ENCODE results near the gene INPP4B. TPM values are rescaled to one million over a fixed set of nuclear protein-coding genes. Genes with fewer than 3 reads are reported as not detected.
A peak's percentile ranks its signal among the peaks of the same experiment; 100 is the strongest.

The INPP4B gene
- total RNA-seq, 2 donors from 2014 or later: 18.1 to 19.6 TPM

GRCh38 chr4:142201041-142201440 lies 645.1 kb downstream of the INPP4B start:
- intact Hi-C loops (cut with DNase I, micrococcal nuclease): no loop called here

GRCh38 chr4:142194905-142195304 lies 651.2 kb downstream of the INPP4B start:
- ATAC-seq (no peak), DNase-seq (no peak)
- intact Hi-C loops (cut with DNase I, micrococcal nuclease): no loop called here

More at GRCh38 chr4:142201041-142201440, 645.1 kb downstream of the INPP4B start:
- DNase-seq: no peak
- no peak for ATAC-seq

GRCh38 chr4:142191901-142192300 lies 654.2 kb downstream of the INPP4B start:
- DNase-seq (no peak), ATAC-seq (no peak)
- intact Hi-C loops (cut with DNase I, micrococcal nuclease): no loop called here

GRCh38 chr4:142181021-142181420 lies 665.1 kb downstream of the INPP4B start:
- no peak for DNase-seq
- no peak for ATAC-seq

GRCh38 chr4:142169216-142169615 lies 676.9 kb downstream of the INPP4B start:
- intact Hi-C loops (cut with DNase I, micrococcal nuclease): no loop called here
- no peak for DNase-seq
- ATAC-seq: no peak

More at GRCh38 chr4:142181021-142181420, 665.1 kb downstream of the INPP4B start:
- intact Hi-C loops (cut with DNase I, micrococcal nuclease): no loop called here

GRCh38 chr4:142168181-142168580 lies 677.9 kb downstream of the INPP4B start:
- intact Hi-C loops (cut with DNase I, micrococcal nuclease): no loop called here
- no peak for ATAC-seq
- DNase-seq: no peak

GRCh38 chr4:142164767-142165500 lies 681.2 kb downstream of the INPP4B start:
- DNase-seq (no peak), ATAC-seq (no peak)
- intact Hi-C loops (cut with DNase I, micrococcal nuclease): no loop called here

GRCh38 chr4:142161086-142161485 lies 685.0 kb downstream of the INPP4B start:
- no peak for DNase-seq
- intact Hi-C loops (cut with DNase I, micrococcal nuclease): no loop called here
- peak; percentile 94 for ATAC-seq

- intact Hi-C loops (cut with DNase I, micrococcal nuclease): no loop called here
- DNase-seq (no peak), ATAC-seq (peak; percentile 2)
These were observed 685.6 kb downstream of the INPP4B start for GRCh38 chr4:142160509-142160908.

- ATAC-seq (peak; percentile 68), DNase-seq (no peak)
- intact Hi-C loops (cut with DNase I, micrococcal nuclease): no loop called here
These were observed 687.1 kb downstream of the INPP4B start for GRCh38 chr4:142158980-142159379.

GRCh38 chr4:142156256-142156655 lies 689.8 kb downstream of the INPP4B start:
- DNase-seq: no peak
- no peak for ATAC-seq
- intact Hi-C loops (cut with DNase I, micrococcal nuclease): no loop called here

- DNase-seq (no peak), ATAC-seq (no peak)
- intact Hi-C loops (cut with DNase I, micrococcal nuclease): no loop called here
These were observed 690.8 kb downstream of the INPP4B start for GRCh38 chr4:142155347-142155746.

GRCh38 chr4:142150483-142150882 lies 695.6 kb downstream of the INPP4B start:
- intact Hi-C loops (cut with DNase I, micrococcal nuclease): no loop called here
- no peak for ATAC-seq
- DNase-seq: no peak

GRCh38 chr4:142144813-142145212 lies 701.3 kb downstream of the INPP4B start:
- ATAC-seq (no peak), DNase-seq (no peak)
- intact Hi-C loops (cut with DNase I, micrococcal nuclease): no loop called here

GRCh38 chr4:142142366-142143054 lies 703.6 kb downstream of the INPP4B start:
- ATAC-seq: no peak
- DNase-seq: no peak

GRCh38 chr4:142141224-142141623 lies 704.9 kb downstream of the INPP4B start:
- ATAC-seq: no peak
- intact Hi-C loops (cut with DNase I, micrococcal nuclease): no loop called here
- DNase-seq: no peak

More at GRCh38 chr4:142142366-142143054, 703.6 kb downstream of the INPP4B start:
- intact Hi-C loops (cut with DNase I, micrococcal nuclease): no loop called here

- intact Hi-C loops (cut with DNase I, micrococcal nuclease): no loop called here
- peak; percentile 93 for ATAC-seq
- no peak for DNase-seq
These were observed 715.4 kb downstream of the INPP4B start for GRCh38 chr4:142130666-142131065.

GRCh38 chr4:142129931-142130330 lies 716.2 kb downstream of the INPP4B start:
- ATAC-seq: peak; percentile 40
- no peak for DNase-seq
- intact Hi-C loops (cut with DNase I, micrococcal nuclease): loop anchor here in 1 of 2 donors (5.0 kb wide), 1 partner anchor 717 kb away; the partner anchor contains the start of gene INPP4B

GRCh38 chr4:142129473-142129872 lies 716.6 kb downstream of the INPP4B start:
- intact Hi-C loops (cut with DNase I, micrococcal nuclease): loop anchor here in 1 of 2 donors (5.0 kb wide), 1 partner anchor 718 kb away; the partner anchor contains the start of gene INPP4B
- no peak for ATAC-seq

GRCh38 chr4:142128529-142128928 lies 717.6 kb downstream of the INPP4B start:
- no peak for DNase-seq
- intact Hi-C loops (cut with DNase I, micrococcal nuclease): loop anchor here in 1 of 2 donors (5.0 kb wide), 1 partner anchor 719 kb away; the partner anchor contains the start of gene INPP4B

More at GRCh38 chr4:142129473-142129872, 716.6 kb downstream of the INPP4B start:
- DNase-seq: no peak

More at GRCh38 chr4:142128529-142128928, 717.6 kb downstream of the INPP4B start:
- ATAC-seq: no peak
